Cardiac fibroblast (primary cell): ENCODE measurements around the gene RNF111.
"Not testable (repeated sequence)": the region's sequence is repeated elsewhere in the genome, so short reads cannot be mapped to it uniquely, and the experiment has no call there.

Source experiments
- DNase-seq, 2 donors: peaks; one replicate each; pipeline versions ENCODE4 v3.0.0 to v3.0.0-alpha.2; 2010; ENCODE audit warnings: low read depth in 2 of 2
- H3K4me3 ChIP-seq, 2 donors: replicated peaks in 1 of 2; 1 replicate in 1 of 2; 2 replicates in 1 of 2; pipeline ENCODE4 v1.5.1; 2011; ENCODE audit warnings: low read depth in 2 of 2, low read length in 2 of 2, mild to moderate bottlenecking in 2 of 2, moderate library complexity in 1 of 2
- TF ChIP-seq, protein P1 (sequence below): IDR thresholded peaks from one replicate; pipeline ENCODE4 v1.5.1; 2011; ENCODE audit warnings: low read depth, mild to moderate bottlenecking, low read length, inconsistent platforms

Gene RNF111

DNA sequence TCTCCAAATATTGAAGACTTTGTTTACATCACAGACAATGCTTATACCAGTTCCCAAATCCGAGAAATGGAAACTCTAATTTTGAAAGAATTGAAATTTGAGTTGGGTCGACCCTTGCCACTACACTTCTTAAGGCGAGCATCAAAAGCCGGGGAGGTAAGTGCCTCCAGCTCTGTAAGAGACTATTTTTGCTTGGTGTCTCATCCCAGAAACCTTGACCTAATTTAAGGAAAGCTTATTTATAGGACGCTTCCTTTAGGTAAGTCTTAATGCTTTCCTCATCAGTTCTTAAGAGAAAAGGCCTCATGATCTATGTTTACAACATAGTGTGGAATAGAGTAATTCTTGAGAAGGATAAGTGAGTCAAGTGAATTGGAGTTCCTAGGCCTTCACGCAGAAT lies 129.3 kb downstream of the RNF111 start:
- no peak for DNase-seq
- no peak overlapping the region for H3K4me3 ChIP-seq
- TF ChIP-seq, protein P1, sequence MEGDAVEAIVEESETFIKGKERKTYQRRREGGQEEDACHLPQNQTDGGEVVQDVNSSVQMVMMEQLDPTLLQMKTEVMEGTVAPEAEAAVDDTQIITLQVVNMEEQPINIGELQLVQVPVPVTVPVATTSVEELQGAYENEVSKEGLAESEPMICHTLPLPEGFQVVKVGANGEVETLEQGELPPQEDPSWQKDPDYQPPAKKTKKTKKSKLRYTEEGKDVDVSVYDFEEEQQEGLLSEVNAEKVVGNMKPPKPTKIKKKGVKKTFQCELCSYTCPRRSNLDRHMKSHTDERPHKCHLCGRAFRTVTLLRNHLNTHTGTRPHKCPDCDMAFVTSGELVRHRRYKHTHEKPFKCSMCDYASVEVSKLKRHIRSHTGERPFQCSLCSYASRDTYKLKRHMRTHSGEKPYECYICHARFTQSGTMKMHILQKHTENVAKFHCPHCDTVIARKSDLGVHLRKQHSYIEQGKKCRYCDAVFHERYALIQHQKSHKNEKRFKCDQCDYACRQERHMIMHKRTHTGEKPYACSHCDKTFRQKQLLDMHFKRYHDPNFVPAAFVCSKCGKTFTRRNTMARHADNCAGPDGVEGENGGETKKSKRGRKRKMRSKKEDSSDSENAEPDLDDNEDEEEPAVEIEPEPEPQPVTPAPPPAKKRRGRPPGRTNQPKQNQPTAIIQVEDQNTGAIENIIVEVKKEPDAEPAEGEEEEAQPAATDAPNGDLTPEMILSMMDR: no peak

DNA sequence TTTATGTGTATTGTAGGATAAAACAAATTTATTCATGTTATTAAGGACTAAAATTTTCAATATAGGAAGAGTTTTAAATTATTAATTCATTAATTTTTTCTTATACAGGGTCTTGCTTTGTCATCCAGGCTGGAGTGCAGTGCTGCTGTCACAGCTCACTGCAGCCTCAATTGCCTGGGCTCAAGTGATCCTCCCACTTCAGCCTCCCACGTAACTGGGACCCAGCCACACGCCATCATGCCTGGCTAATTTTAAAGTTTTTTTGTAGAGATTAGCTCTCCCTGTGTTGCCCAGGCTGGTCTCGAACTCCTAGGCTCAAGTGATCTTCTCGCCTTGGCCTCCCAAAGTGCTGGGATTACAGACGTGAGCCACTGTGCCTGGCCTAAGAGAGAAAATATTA lies 132.2 kb downstream of the RNF111 start:
- H3K4me3 ChIP-seq: no peak overlapping the region
- DNase-seq: no peak
- TF ChIP-seq, protein P1: no peak

DNA sequence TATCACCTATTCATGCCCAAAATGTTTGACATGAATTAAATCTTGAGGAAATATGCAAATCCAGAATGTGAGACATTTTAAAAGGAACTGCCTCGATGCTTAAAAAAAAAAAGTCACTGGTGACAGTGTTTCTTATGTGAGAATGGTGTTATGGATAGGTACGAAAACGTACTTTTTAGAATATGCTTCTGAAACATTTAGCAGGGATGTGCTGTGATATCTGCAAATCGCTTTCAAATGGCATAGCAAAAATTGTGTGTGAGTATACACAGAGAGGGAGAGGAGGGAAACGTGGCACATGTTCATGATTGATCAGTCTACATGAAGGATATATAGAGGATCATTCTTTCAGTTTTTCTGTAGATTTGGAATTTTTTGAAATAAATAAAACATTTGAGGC lies 133.5 kb downstream of the RNF111 start:
- TF ChIP-seq, protein P1: no peak
- no peak overlapping the region for H3K4me3 ChIP-seq
- no peak for DNase-seq

- no peak overlapping the region for H3K4me3 ChIP-seq
- DNase-seq: no peak
- TF ChIP-seq, protein P1: no peak
Observed at GRCh38 chr15:59124261-59124660, 136.8 kb downstream of the RNF111 start.

- not testable (repeated sequence) for DNase-seq, H3K4me3 ChIP-seq
Observed at GRCh38 chr15:59125683-59126082, 138.2 kb downstream of the RNF111 start.

DNA sequence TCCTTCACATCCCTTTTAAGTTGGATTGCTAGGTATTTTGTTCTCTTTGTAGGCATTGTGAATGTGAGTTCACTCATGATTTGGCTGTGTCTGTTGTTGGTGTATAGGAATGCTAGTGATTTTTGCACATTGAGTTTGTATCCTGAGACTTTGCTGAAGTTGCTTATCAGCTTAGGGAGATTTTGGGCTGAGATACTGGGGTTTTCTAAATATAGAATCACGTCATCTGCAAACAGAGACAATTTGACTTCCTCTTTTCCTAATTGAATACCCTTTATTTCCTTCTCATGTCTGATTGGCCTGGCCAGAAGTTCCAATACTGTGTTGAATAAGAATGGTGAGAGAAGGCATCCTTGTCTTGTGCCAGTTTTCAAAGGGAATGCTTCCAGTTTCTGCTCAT lies 139.8 kb downstream of the RNF111 start:
- H3K4me3 ChIP-seq, DNase-seq: not testable (repeated sequence)

DNA sequence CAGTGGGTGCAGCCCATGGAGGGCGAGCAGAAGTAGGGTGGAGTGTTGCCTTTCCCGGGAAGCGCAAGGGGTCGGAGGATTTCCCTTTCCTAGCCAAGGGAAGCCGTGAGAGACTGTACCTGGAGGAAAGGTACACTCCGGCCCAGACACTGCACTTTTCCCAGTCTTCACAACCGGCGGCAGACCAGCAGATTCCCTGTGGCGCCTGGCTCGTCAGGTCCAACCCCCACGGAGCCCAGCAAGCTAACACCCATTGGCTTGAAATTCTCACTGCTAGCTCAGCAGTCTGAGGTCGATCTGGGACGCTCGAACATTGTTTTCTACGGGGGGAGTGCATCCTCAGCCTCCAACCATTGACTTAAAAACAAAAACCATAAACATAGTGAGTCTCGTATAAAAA lies 144.0 kb downstream of the RNF111 start:
- no peak overlapping the region for H3K4me3 ChIP-seq
- TF ChIP-seq, protein P1: no peak
- DNase-seq: no peak

GRCh38 chr15:59131969-59132562 lies 144.6 kb downstream of the RNF111 start:
- TF ChIP-seq, protein P1: no peak
- no peak for DNase-seq
- H3K4me3 ChIP-seq: no peak overlapping the region
